HG03095 (cell line): Measurements from ENCODE around the gene EEPD1.

Source experiments
- ATAC-seq: cut with Tn5 transposase; IDR thresholded peaks from one replicate; pipeline ENCODE4 v1.9.1; 2021; ENCODE audit warnings: moderate library complexity; ENCODE audit not compliant: unreplicated experiment

EEPD1 gene

GRCh38 chr7:36188906-36189305 lies 35.9 kb downstream of the EEPD1 start:
- no peak for ATAC-seq

DNA sequence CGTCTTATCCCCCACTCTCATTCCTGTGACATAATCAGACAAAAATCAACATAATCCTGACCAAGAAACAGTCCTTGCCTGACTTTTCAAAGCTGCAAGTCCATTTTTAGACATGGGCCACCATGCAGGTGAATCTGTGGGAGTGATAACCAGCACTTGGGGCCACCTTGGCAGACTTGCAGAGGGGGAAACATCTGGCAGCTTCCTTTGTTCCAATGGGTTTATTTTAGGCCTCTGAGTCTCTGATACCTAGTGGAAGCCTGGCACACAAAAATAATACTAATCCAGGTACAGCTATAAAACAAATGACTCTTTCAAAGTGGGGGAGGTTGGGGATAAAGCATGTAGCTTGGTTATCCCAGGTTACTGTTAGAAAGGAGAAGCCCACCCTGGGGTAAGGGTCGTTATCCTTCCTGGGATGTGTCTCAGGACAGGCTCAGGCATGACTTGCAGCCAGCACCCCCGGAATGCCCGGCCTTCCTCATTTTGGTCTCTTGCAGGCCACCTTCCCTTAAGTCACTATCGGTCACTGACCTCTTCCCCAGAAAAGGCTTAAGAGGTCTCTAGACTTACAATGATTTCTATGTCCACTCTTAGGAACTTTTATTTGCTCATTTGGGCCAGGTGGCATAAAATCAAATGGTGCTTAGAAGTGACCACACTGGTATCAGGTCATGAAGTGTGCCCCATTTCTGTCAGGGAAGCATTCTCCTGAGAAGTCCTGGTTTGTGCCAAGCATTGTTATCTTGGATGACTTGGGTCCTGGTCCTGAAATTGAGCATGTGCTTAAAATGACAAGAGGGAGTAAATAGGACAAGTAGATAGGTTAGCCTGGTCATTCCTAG lies 37.6 kb downstream of the EEPD1 start:
- no peak for ATAC-seq

- ATAC-seq, result no peak
Observed at GRCh38 chr7:36191292-36191920, 38.4 kb downstream of the EEPD1 start.

DNA sequence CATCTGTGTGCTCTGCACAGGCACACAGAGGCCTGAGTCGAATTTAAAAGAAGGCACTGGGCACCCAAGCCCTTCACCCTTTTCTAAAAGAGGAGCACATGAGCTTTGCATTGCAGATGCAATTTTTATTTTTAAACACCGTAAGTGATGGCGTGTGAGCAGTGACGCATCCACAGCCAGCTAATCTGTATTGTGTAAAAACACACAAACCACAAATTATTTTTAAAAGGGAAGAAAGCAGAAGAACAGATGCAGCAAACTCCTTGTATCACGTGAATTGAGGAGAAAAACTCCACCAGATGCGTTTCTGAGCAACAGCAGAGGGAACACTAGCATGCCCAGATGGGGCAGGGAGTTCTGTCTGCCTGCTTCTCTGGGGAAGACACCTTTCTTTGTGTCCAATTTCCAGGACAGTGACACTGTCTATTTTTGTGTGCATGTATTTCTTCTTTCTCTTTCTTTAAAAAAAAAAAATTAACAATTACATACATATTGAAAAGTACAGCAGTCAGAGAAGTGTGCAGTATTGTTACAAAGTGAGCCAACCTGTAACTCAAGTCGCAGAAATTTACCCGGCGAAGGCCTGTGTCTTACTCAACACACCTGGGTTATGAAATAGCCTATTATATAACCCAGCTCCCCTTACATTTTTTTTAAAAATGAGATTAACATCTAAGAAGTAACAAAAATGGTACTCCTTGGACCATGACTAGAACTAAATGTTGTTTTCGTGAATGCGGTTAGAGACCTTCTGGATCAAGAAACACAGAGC lies 39.2 kb downstream of the EEPD1 start:
- ATAC-seq, result no peak

DNA sequence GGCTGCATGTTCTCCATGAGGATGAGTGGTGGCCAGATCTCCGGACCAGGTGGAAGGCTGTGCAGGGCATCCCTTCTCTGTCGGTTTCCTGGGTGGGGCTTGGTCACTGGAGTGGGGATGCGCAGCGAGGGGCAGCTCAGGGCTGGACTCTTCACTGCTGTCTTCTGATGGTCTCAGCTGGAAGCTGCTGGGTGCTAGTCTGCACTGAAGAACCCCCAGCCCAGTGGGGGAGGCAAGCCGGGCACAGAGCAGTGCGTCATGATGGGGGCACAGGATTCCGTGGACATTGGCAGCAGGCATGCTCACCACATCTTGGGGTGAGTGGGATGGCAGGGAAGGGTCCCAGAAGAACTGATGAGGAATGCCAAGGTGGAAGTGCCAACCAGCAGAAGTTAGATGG lies 39.8 kb downstream of the EEPD1 start:
- ATAC-seq, result no peak

DNA sequence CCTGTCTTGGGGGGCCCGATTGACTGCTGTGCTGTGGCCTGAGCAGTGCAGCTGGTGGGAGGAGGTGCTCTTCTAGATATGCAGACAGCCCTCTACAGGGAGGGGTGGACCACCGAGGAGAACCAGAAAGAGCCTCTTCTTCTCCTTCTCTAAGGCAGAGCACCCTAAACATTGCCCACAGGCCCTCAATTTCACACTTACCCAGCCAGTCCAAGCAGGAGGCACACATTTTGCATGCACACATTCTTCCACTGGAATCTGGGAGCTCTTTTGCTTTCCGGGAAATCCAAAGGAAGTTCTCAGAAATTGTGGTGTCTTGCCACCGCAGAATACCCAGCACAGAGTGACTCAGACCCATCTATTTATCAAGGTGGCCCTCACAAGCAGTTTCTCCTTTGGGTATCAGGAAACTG lies 45.8 kb downstream of the EEPD1 start:
- no peak for ATAC-seq

DNA sequence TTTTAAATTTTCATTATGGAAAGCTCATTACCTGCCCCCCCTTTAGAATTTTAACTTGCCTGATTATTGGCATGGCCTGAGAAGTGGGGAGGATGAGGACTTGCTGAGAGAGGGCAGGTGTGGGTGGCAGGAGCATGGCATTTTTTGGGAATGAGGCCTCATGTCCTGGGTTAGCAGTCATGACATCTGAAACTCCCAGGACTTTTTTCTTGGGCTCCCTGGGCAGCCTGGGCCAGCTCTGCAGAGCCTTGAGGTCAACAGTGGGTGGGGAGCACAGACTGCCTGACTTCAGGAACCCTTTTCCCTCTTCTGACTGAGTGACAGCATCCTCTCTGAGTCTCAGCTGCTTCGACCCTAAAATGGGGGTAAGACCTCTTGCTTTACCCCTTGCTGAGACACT lies 46.3 kb downstream of the EEPD1 start:
- no peak for ATAC-seq

- no peak for ATAC-seq
Observed at GRCh38 chr7:36201122-36201723, 48.2 kb downstream of the EEPD1 start.

- no peak for ATAC-seq
Observed at GRCh38 chr7:36202398-36202797, 49.3 kb downstream of the EEPD1 start.

DNA sequence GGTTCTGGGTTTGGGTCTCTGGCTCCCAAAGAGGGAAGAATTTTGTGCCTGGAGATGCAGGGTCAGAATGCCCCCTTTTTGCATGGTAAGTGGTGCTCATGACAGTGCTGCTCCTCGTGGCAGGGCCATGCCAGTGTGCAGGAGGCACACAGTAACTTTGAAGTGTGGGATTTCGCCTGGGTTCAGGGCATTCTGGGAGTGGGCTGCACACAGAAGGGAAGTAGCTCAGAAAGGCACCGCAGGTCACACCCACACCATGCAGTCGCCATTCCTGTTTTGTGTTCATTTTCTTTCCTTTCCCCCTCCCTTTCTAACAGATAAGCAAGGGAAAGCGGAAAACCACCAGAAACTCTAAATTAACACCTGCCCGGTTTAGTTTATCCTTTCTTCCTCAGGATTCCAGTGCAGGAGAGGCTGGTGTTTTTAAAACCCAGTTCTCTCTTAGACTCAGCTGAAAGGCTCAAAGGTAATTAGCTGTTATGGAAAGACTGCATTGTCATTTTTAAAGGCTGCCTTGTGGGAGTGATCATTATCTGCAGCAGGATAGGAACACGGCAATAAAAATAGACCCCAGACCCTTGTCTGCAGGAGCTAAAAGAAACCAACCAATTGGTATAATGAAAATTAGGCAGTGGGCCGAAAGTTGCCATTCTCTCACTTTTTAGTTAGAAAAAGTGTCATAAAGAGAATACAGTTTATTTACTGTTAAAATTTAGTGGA lies 50.2 kb downstream of the EEPD1 start:
- no peak for ATAC-seq

DNA sequence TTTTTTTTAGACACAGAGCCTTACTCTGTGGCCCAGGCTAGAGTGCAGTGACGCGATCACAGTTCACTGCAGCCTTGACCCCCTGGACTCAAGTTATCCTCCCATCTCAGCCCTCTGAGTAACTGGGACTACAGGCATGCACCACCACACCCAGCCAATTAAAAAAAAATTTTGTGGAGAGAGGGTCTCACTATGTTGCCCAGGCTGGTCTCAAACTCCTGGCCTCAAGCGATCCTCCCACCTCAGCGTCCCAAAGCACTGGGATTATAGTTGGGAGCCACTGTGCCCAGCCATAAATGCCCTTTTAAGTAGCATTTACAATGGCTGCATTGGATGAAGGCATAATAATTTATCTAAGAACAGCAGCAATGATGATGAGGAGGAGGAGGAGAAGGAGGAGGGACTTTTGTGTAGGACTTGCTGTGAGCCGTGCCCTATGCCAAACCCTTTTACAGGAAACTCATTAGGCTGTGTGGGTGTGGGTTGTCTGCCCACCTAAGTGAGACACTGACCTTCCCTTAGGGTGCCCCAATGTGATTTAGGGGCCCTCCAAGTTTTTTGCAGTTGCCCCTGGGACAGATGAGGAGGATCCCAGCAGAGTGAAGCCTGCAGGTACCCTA lies 51.1 kb downstream of the EEPD1 start:
- ATAC-seq, result no peak

DNA sequence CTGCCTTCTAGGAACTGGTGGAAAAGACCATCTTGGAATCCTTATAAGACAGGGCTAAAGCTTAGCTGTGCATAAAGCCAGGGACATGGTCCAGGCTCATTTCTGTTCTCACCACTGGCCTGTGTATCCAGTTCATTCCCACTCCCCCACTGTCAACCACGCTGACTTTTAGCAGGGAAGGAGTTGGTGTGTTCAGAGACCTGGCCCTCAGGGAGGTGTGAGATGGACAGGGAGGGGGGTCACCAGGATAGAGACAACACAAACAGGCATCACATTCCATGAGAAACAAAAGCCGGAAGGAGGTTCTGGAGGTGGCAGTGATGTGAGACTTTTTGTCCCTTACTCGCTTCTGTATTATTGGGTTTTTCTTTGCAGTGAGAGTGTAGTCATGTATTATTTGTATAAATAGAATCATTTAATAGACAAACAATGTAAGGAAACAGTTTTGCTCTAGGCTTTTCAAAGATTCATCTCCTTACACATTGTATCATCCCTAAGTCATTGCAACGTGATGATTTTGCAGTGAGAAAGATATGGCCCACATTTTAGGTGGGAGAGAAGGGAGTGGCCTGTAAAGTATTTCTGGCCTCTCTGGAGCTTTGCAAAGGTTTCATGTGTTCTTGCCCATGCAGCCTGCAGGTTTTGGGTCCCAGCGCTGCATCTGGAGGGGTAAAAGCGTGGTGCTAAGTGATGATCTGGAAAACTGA lies 52.0 kb downstream of the EEPD1 start:
- no peak for ATAC-seq

GRCh38 chr7:36205803-36206202 lies 52.7 kb downstream of the EEPD1 start:
- ATAC-seq, result no peak

GRCh38 chr7:36207451-36208291 lies 54.6 kb downstream of the EEPD1 start:
- no peak for ATAC-seq

DNA sequence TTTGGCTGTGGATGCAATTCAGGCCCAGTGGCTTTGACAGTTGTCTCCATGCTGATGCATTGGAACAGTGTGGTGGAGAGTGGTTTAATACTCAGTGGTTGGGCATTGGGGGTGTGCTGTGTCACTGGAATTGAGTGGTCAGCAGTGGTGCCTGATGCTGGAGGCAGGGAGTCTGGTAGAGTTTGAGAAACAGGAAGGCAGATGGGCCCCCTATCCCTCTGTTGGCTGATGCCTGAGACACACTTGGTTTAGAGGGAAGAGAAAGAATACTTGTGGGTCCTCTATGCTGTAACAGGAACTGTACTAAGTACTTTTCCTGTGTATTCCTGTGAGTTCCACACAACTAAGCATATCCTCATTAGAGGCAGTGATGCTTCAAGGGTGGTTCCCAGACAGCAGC lies 55.4 kb downstream of the EEPD1 start:
- ATAC-seq, result no peak

DNA sequence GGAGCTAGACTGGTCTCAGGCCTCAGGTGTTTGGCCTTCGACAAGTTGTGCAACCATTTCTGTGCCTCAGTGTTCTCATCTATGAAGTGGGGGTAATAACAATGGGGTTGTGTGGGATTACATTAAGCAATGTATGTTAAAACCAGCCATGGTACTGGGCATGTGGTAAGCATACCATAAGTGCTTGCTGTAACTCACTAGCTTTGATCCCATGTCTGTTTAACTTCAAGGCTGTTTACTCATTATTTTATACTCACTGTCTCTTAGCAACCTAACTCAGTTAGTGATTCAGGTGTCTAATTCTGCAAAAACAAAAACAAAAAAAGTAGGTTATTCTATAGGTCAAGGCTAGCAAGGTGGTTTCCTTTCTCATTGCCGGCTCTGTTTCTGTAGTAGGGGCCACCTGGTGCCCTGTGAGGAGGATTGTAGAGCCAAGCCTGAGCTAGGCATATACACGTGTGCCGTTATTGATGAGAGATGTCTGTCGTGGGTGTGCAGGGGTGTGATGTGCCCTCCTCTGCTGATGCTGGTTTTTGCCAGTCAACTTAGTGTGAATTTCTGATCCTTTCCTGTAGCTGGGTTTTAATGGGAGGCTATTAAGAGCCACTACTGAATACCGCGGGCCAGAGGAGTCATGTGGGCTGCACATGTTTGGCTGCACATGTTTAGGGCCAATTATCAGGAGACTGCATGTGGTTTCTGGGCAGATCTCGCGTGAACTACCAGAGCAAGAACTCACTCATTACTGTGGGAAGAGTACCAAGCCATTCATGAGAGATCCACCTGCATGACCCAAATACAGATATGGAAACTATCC lies 56.2 kb downstream of the EEPD1 start:
- ATAC-seq, result no peak

- no peak for ATAC-seq
Observed at GRCh38 chr7:36209814-36210183, 56.7 kb downstream of the EEPD1 start.

- ATAC-seq, result no peak
Observed at GRCh38 chr7:36210291-36210922, 57.4 kb downstream of the EEPD1 start.
